Smooth muscle cell (in vitro differentiated cells): Measurements from ENCODE around the gene GDA. TPM values are rescaled to one million over a fixed set of nuclear protein-coding genes. Genes with fewer than 3 reads are reported as not detected.

Experiments used
- DNase-seq: peaks from one replicate; lab custom pipeline; 2025; ENCODE audit not compliant: unreplicated experiment; lab: John Stamatoyannopoulos, UW
- H2AFZ ChIP-seq: fragments of 200-600 bp; sonication (generic); 2 replicates; pipeline ENCODE4 v1.6.0; 2016; ENCODE audit warnings: antibody characterized with exemption, low read depth, mild to moderate bottlenecking
- H3F3A ChIP-seq: fragments of 200-600 bp; sonication (generic); 2 replicates; pipeline ENCODE4 v1.6.0; 2017; ENCODE audit warnings: antibody characterized with exemption, low read depth
- H3K27ac ChIP-seq: fragments of 200-600 bp; sonication (generic); 2 replicates; pipeline ENCODE4 v1.5.1; 2016; ENCODE audit warnings: low read depth, mild to moderate bottlenecking
- H3K27me3 ChIP-seq: fragments of 200-600 bp; sonication (generic); 2 replicates; pipeline ENCODE4 v1.6.1; 2016; ENCODE audit warnings: low read depth, mild to moderate bottlenecking
- H3K36me3 ChIP-seq: fragments of 200-600 bp; sonication (generic); 2 replicates; pipeline ENCODE4 v1.5.1; 2016; ENCODE audit warnings: low read depth
- H3K4me1 ChIP-seq: fragments of 200-600 bp; sonication (generic); 2 replicates; pipeline ENCODE4 v1.5.1; 2016; ENCODE audit warnings: low read depth
- H3K4me2 ChIP-seq: fragments of 200-600 bp; sonication (generic); 2 replicates; pipeline ENCODE4 v1.6.0; 2016; ENCODE audit warnings: mild to moderate bottlenecking
- H3K4me3 ChIP-seq: fragments of 200-600 bp; sonication (generic); 2 replicates; pipeline ENCODE4 v1.5.1; 2016; ENCODE audit warnings: mild to moderate bottlenecking
- H3K79me2 ChIP-seq: fragments of 200-600 bp; sonication (generic); 2 replicates; pipeline ENCODE4 v1.6.0; 2016; ENCODE audit warnings: low read depth, mild to moderate bottlenecking
- H3K9ac ChIP-seq: fragments of 200-600 bp; sonication (generic); 2 replicates; pipeline ENCODE4 v1.6.0; 2016; ENCODE audit warnings: low read depth
- H3K9me3 ChIP-seq: fragments of 200-600 bp; sonication (generic); replicated peaks from 2 replicates; pipeline ENCODE4 v1.5.1; 2016; ENCODE audit warnings: low read depth
- H4K20me1 ChIP-seq: fragments of 200-600 bp; sonication (generic); 2 replicates; pipeline ENCODE4 v1.6.0; 2016; ENCODE audit warnings: low read depth
- whole genome bisulfite sequencing: methylation state at CpG from one replicate; pipeline ENCODE4 v1.1.7; 2016; ENCODE audit warnings: low lambda C conversion rate; 5-methylcytosine and 5-hydroxymethylcytosine counted together
- polyA plus RNA-seq: library from polyadenylated mRNA; unstranded; fragments of >200 nt; fragmentation: Nextera tagmentation; extraction: Ambion mirVana; gene quantifications from 2 replicates; pipeline ENCODE4 v1.2.1, GENCODE V29; 2016
- total RNA-seq: library from RNA; depleted of rRNA; stranded (reverse); fragments of >200 nt; gene quantifications from 2 replicates; pipeline ENCODE4 v1.2.3, GENCODE V29; 2014
- TF ChIP-seq, protein P1 (sequence below): fragments of 200-600 bp; sonication (generic); IDR thresholded peaks from 2 replicates; pipeline ENCODE4 v1.5.1; 2017; ENCODE audit warnings: borderline replicate concordance, mild to moderate bottlenecking, antibody characterized with exemption; ENCODE audit not compliant: insufficient read depth, poor library complexity, severe bottlenecking

Gene GDA
- total and polyA plus RNA-seq, 2 experiments from 2014 or later = 1.4 to 10.3 TPM

DNA sequence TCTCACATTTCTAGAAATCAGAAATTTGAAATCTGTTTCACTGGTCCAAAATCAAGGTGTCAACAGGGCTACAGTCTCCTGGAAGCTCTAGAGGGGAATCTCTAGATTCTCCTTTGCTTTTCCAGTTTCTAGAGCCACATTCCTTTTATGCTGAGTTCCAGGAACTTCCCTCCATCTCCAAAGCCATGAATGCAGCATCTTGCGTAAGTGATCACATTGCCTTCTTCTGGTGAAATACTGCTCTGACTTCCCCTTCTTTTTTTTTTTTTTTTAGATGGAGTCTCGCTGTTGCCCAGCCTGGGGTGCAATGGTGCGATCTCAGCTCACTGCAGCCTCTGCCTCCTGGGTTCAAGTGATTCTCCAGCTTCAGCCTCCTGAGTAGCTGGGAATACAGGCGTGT lies 23.8 kb downstream of the GDA start:
- Histone ChIP-seq H3K27ac (no peak overlapping the region), H3K27me3 (no peaks in the 10 kb centered on the region), H3F3A (no peaks in the 10 kb centered on the region), H3K4me2 (no peak overlapping the region), H3K79me2 (no peaks in the 10 kb centered on the region), H3K9me3 (no peaks in the 10 kb centered on the region), H2AFZ (no peak overlapping the region), H4K20me1 (no peaks in the 10 kb centered on the region), H3K9ac (no peak overlapping the region), H3K36me3 (no peaks in the 10 kb centered on the region), H3K4me3 (no peak overlapping the region), H3K4me1 (no peaks in the 10 kb centered on the region)
- TF ChIP-seq, protein P1, sequence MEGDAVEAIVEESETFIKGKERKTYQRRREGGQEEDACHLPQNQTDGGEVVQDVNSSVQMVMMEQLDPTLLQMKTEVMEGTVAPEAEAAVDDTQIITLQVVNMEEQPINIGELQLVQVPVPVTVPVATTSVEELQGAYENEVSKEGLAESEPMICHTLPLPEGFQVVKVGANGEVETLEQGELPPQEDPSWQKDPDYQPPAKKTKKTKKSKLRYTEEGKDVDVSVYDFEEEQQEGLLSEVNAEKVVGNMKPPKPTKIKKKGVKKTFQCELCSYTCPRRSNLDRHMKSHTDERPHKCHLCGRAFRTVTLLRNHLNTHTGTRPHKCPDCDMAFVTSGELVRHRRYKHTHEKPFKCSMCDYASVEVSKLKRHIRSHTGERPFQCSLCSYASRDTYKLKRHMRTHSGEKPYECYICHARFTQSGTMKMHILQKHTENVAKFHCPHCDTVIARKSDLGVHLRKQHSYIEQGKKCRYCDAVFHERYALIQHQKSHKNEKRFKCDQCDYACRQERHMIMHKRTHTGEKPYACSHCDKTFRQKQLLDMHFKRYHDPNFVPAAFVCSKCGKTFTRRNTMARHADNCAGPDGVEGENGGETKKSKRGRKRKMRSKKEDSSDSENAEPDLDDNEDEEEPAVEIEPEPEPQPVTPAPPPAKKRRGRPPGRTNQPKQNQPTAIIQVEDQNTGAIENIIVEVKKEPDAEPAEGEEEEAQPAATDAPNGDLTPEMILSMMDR = no peak
- no peak for DNase-seq
- 91% methylated on average over 4 of the region's 4 CpGs for WGBS

DNA sequence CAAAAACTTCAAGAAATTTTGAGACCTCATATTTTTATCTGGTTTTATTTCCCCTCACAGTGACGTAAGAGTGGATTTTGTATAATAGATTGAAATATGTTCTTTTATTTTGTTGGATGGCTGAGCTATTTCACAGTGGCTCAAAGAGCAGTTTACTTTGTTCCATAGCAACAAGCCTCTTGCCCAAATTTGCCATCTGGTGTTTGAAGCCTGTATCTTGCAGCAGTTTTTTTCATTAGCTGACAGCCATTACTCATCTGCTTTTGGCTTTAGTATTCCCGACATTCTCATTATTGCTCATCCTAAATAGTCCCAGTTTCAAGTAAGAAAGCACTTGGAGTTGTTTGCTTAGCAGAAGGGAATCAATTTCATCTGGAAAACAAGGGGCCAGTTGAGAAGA lies 36.3 kb downstream of the GDA start:
- TF ChIP-seq, protein P1 = no peak
- H3K27me3 ChIP-seq = no peaks in the 10 kb centered on the region
- no peaks in the 10 kb centered on the region for H3K36me3 ChIP-seq
- H3K9me3 ChIP-seq = no peaks in the 10 kb centered on the region
- no peaks in the 10 kb centered on the region for H3F3A ChIP-seq
- DNase-seq = no peak
- H3K4me1 ChIP-seq = no peaks in the 10 kb centered on the region
- no peak overlapping the region for H3K4me2 ChIP-seq
- no peak overlapping the region for H3K27ac ChIP-seq
- no peak overlapping the region for H2AFZ ChIP-seq
- H3K79me2 ChIP-seq = no peaks in the 10 kb centered on the region
- no peaks in the 10 kb centered on the region for H4K20me1 ChIP-seq
- 74% methylated on average over 2 of the region's 2 CpGs for WGBS
- no peak overlapping the region for H3K9ac ChIP-seq
- H3K4me3 ChIP-seq = no peak overlapping the region

DNA sequence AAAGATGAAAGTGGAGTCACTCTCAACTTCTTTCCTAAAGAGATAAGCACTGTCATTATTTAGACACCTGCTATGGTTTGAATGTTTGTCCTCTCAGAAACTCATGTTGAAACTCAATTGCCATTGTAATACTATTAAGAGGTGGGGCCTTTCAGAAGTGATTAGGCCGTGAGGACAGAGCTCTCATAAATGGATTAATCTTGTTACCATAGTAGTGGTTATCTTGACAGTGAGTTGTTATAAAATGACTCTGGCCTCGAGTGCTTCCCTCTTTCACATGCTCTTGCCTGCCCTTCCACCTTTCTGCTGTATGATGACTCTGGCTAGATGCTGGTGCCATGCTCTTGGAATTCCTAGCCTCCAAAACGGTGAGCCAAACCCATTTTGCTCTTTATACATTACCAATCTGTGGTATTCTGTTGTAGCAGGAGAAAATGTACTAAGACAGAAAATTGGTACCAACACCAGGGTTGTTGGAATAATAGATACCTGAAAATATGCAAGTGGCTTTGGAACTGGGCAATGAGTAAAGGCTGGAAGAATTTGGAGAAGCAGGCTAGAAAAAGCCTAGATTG lies 38.0 kb downstream of the GDA start:
- Histone ChIP-seq H3K27me3 (no peaks in the 10 kb centered on the region), H3K4me2 (no peak overlapping the region), H4K20me1 (no peaks in the 10 kb centered on the region), H3K9ac (no peak overlapping the region), H3K4me3 (no peak overlapping the region), H3K9me3 (no peaks in the 10 kb centered on the region), H3F3A (no peaks in the 10 kb centered on the region), H3K79me2 (no peaks in the 10 kb centered on the region), H3K4me1 (no peaks in the 10 kb centered on the region), H3K27ac (no peak overlapping the region), H3K36me3 (no peaks in the 10 kb centered on the region), H2AFZ (no peak overlapping the region)
- WGBS = 69% methylated on average over 3 of the region's 3 CpGs
- TF ChIP-seq, protein P1 = no peak
- DNase-seq = no peak

DNA sequence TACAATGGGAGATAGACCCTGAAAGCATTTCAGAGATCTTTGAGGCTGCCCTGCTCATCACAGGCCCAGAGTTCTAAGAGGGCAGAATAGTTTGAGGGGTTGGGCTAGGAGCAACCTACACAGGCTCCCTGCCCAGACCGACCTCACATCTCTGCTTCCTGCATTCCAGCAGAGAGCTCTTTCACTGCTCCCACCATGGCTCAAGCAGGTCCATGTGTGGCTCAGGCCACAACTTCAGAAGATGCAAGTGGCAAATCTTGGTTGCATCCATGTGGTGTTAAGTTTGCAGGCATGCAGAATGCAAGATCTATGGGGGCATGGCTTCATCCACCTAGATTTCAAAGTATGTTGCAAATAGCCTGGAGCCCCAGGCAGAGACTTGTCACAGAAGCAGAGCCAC lies 39.0 kb downstream of the GDA start:
- 89% methylated on average over 1 of the region's 1 CpG for WGBS
- Histone ChIP-seq H2AFZ (no peak overlapping the region), H3K9ac (no peak overlapping the region), H4K20me1 (no peaks in the 10 kb centered on the region), H3F3A (no peaks in the 10 kb centered on the region), H3K4me2 (no peak overlapping the region), H3K36me3 (no peaks in the 10 kb centered on the region), H3K27ac (no peak overlapping the region), H3K4me1 (no peaks in the 10 kb centered on the region), H3K4me3 (no peak overlapping the region), H3K9me3 (no peaks in the 10 kb centered on the region), H3K79me2 (no peaks in the 10 kb centered on the region), H3K27me3 (no peaks in the 10 kb centered on the region)
- DNase-seq = no peak
- TF ChIP-seq, protein P1 = no peak
